SK-N-MC (cell line): ENCODE results near the gene PEX5.

ENCODE experiments used
- DNase-seq: peaks from one replicate; pipeline ENCODE4 v3.0.0-alpha.2; 2011; ENCODE audit warnings: low read depth, low spot score
- H3K27ac ChIP-seq: fragments of 200-600 bp; sonication (generic); 2 replicates; pipeline ENCODE4 v1.5.1; 2016; ENCODE audit warnings: mixed run types
- H3K36me3 ChIP-seq: fragments of 200-600 bp; sonication (generic); 2 replicates; pipeline ENCODE4 v1.6.1; 2017; ENCODE audit warnings: antibody characterized with exemption, low read length, mixed read lengths; ENCODE audit not compliant: insufficient read depth
- H3K4me3 ChIP-seq: fragments of 200-600 bp; sonication (generic); 2 replicates; pipeline ENCODE4 v1.5.1; 2016
- H3K9ac ChIP-seq: fragments of 200-600 bp; sonication (generic); 2 replicates; pipeline ENCODE4 v1.8.0; 2017; ENCODE audit warnings: mixed run types, mixed read lengths; ENCODE audit not compliant: insufficient read length
- H3K9me3 ChIP-seq: fragments of 200-600 bp; sonication (generic); 2 replicates; pipeline ENCODE4 v1.6.1; 2017; ENCODE audit warnings: low read depth, mild to moderate bottlenecking, antibody characterized with exemption, low read length, moderate library complexity, mixed read lengths
- EZH2 ChIP-seq: fragments of 200-600 bp; sonication (generic); IDR thresholded peaks from one replicate; pipeline ENCODE4 v1.6.1; 2017; ENCODE audit warnings: antibody characterized with exemption
- FOXP2 ChIP-seq: optimal IDR thresholded peaks from 2 replicates; pipeline ENCODE3; 2011; ENCODE audit warnings: mild to moderate bottlenecking, moderate library complexity; ENCODE audit not compliant: insufficient read depth; ENCODE audit errors: extremely low read length, control extremely low read depth
- POLR2AphosphoS5 ChIP-seq: IDR thresholded peaks from 2 replicates; pipeline ENCODE4 v1.6.1; 2012; ENCODE audit warnings: mild to moderate bottlenecking, low read depth, low read length, borderline replicate concordance

Gene PEX5

GRCh38 chr12:7146906-7147305 lies 42.6 kb upstream of the PEX5 start:
- Histone ChIP-seq H3K9ac (no peak overlapping the region), H3K27ac (no peak overlapping the region), H3K36me3 (no peaks in the 10 kb centered on the region), H3K9me3 (no peaks in the 10 kb centered on the region), H3K4me3 (no peak overlapping the region)
- DNase-seq = no peak
- no peak for TF ChIP-seq FOXP2
- TF ChIP-seq EZH2 = no peak
- no peak for TF ChIP-seq POLR2AphosphoS5

GRCh38 chr12:7150356-7150755 lies 39.1 kb upstream of the PEX5 start:
- no peak for TF ChIP-seq FOXP2
- TF ChIP-seq EZH2 = no peak
- no peak for TF ChIP-seq POLR2AphosphoS5
- no peak for DNase-seq

GRCh38 chr12:7150841-7151240 lies 38.6 kb upstream of the PEX5 start:
- H3K36me3 ChIP-seq = no peaks in the 10 kb centered on the region
- no peaks in the 10 kb centered on the region for H3K9me3 ChIP-seq
- no peak overlapping the region for H3K9ac ChIP-seq
- no peak overlapping the region for H3K4me3 ChIP-seq
- TF ChIP-seq FOXP2 (no peak), POLR2AphosphoS5 (no peak), EZH2 (no peak)
- no peak overlapping the region for H3K27ac ChIP-seq
- no peak for DNase-seq

More at GRCh38 chr12:7150356-7150755, 39.1 kb upstream of the PEX5 start:
- Histone ChIP-seq H3K4me3 (no peak overlapping the region), H3K9me3 (no peaks in the 10 kb centered on the region), H3K9ac (no peak overlapping the region), H3K36me3 (no peaks in the 10 kb centered on the region), H3K27ac (no peak overlapping the region)

- Histone ChIP-seq H3K27ac (no peak overlapping the region), H3K4me3 (no peak overlapping the region), H3K9me3 (no peaks in the 10 kb centered on the region), H3K9ac (no peak overlapping the region), H3K36me3 (no peaks in the 10 kb centered on the region)
- DNase-seq = no peak
- no peak for TF ChIP-seq POLR2AphosphoS5
- TF ChIP-seq EZH2 = no peak
- no peak for TF ChIP-seq FOXP2
Observed at GRCh38 chr12:7151532-7151931, 38.0 kb upstream of the PEX5 start.

- no peak for DNase-seq
- Histone ChIP-seq H3K9me3 (no peaks in the 10 kb centered on the region), H3K27ac (no peak overlapping the region), H3K4me3 (no peak overlapping the region), H3K36me3 (no peaks in the 10 kb centered on the region), H3K9ac (no peak overlapping the region)
- no peak for TF ChIP-seq EZH2
- no peak for TF ChIP-seq FOXP2
- no peak for TF ChIP-seq POLR2AphosphoS5
Observed at GRCh38 chr12:7152818-7153217, 36.7 kb upstream of the PEX5 start.

- no peak for DNase-seq
- TF ChIP-seq FOXP2 = no peak
- no peak for TF ChIP-seq POLR2AphosphoS5
- no peak for TF ChIP-seq EZH2
- no peak overlapping the region for H3K27ac ChIP-seq
- no peak overlapping the region for H3K4me3 ChIP-seq
- H3K9me3 ChIP-seq = no peaks in the 10 kb centered on the region
- no peaks in the 10 kb centered on the region for H3K36me3 ChIP-seq
- no peak overlapping the region for H3K9ac ChIP-seq
Observed at GRCh38 chr12:7154042-7154441, 35.4 kb upstream of the PEX5 start.

GRCh38 chr12:7154901-7155470 lies 34.5 kb upstream of the PEX5 start:
- no peak for TF ChIP-seq POLR2AphosphoS5
- no peak for DNase-seq
- H3K4me3 ChIP-seq = no peak overlapping the region
- no peak overlapping the region for H3K9ac ChIP-seq
- no peak overlapping the region for H3K27ac ChIP-seq
- H3K36me3 ChIP-seq = no peaks in the 10 kb centered on the region
- H3K9me3 ChIP-seq = no peaks in the 10 kb centered on the region

- Histone ChIP-seq H3K27ac (no peak overlapping the region), H3K9me3 (no peaks in the 10 kb centered on the region), H3K4me3 (no peak overlapping the region), H3K9ac (no peak overlapping the region), H3K36me3 (no peaks in the 10 kb centered on the region)
- TF ChIP-seq FOXP2 (no peak), POLR2AphosphoS5 (no peak), EZH2 (no peak)
- DNase-seq = no peak
Observed at GRCh38 chr12:7155471-7156034, 33.9 kb upstream of the PEX5 start.

GRCh38 chr12:7156259-7157197 lies 33.0 kb upstream of the PEX5 start:
- DNase-seq = no peak
- Histone ChIP-seq H3K27ac (no peak overlapping the region), H3K36me3 (no peaks in the 10 kb centered on the region), H3K4me3 (no peak overlapping the region), H3K9me3 (no peaks in the 10 kb centered on the region), H3K9ac (no peak overlapping the region)
- TF ChIP-seq EZH2 = no peak
- TF ChIP-seq POLR2AphosphoS5 = no peak
- no peak for TF ChIP-seq FOXP2
